ENCODE data around the gene ITFG1.

DNA sequence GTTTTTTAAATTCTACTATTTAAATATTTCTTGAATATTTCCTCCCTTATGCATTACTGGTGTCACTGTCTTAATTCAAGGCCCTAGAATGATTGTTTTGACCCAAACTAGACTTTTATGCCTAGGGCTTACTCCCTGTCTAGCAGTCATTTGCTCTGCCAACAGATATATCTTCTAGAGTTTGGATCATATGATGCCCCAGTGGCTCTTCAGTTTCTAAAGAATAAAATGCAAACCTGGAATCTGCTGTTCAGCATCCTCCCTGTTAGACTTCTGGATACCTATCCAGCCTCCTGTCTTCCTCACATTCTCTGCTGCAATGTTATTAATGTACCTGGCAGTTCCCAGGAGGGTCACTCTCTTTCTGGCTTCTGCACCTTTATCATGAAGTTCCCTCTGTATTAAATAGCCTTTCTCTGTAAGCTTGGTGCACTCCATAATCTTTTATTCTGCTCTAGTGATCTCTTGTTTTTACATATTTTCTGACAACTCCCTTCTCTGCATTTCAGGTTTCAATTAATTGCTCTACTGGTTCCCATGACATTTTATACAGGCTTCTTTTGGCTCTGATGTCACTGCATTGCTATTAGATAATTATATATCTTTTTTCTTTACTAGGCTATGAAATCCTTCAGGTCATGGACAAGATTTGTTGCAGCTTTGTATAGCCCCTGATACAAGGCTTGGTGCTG is 15.9 kb upstream of the ITFG1 start:
- TF ChIP-seq MYC (IDR thresholded peaks at IDR 0.05; ENCODE audit: low read depth, low read length) (no peak), MYC (CRISPR knock-in tag; IDR thresholded peaks at IDR 0.05; ENCODE audit: borderline replicate concordance, low read depth) (no peak), NCOA2 (IDR thresholded peaks at IDR 0.05; ENCODE audit: partially characterized antibody in 2 of 2) (no peak), TCF7 (IDR thresholded peaks at IDR 0.05; ENCODE audit: borderline replicate concordance) (no peak), MAZ (CRISPR knock-in tag; conservative IDR thresholded peaks at IDR 0.05 in 1 of 2, IDR thresholded peaks at IDR 0.05 in 1 of 2) (no peak), KDM4B (IDR thresholded peaks at IDR 0.05; ENCODE audit: borderline replicate concordance in 2 of 2, low read depth in 1 of 2) (no peak), ZNF263 (CRISPR knock-in tag; IDR thresholded peaks at IDR 0.05; ENCODE audit: borderline replicate concordance) (no peak), TCFL5 (CRISPR knock-in tag; conservative IDR thresholded peaks at IDR 0.05) (no peak), SIN3A (IDR thresholded peaks at IDR 0.05; ENCODE audit: borderline replicate concordance in 2 of 2, control insufficient read depth in 1 of 2, low read depth in 2 of 2, low read length in 2 of 2) (no peak), SRSF9 (IDR thresholded peaks at IDR 0.05; ENCODE audit: borderline replicate concordance, low read depth, low read length) (no peak), EZH2 (IDR thresholded peaks at IDR 0.05; ENCODE audit: borderline replicate concordance, low read depth, low read length) (no peak), ZNF24 (IDR thresholded peaks at IDR 0.05) (no peak)
- TF ChIP-seq, protein P1, sequence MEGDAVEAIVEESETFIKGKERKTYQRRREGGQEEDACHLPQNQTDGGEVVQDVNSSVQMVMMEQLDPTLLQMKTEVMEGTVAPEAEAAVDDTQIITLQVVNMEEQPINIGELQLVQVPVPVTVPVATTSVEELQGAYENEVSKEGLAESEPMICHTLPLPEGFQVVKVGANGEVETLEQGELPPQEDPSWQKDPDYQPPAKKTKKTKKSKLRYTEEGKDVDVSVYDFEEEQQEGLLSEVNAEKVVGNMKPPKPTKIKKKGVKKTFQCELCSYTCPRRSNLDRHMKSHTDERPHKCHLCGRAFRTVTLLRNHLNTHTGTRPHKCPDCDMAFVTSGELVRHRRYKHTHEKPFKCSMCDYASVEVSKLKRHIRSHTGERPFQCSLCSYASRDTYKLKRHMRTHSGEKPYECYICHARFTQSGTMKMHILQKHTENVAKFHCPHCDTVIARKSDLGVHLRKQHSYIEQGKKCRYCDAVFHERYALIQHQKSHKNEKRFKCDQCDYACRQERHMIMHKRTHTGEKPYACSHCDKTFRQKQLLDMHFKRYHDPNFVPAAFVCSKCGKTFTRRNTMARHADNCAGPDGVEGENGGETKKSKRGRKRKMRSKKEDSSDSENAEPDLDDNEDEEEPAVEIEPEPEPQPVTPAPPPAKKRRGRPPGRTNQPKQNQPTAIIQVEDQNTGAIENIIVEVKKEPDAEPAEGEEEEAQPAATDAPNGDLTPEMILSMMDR (IDR thresholded peaks at IDR 0.05 in 2 of 3, conservative IDR thresholded peaks at IDR 0.05 in 1 of 3; ENCODE audit: insufficient read depth in 2 of 3, low read depth in 1 of 3, low read length in 3 of 3), result no peak
- TF ChIP-seq, protein P2, sequence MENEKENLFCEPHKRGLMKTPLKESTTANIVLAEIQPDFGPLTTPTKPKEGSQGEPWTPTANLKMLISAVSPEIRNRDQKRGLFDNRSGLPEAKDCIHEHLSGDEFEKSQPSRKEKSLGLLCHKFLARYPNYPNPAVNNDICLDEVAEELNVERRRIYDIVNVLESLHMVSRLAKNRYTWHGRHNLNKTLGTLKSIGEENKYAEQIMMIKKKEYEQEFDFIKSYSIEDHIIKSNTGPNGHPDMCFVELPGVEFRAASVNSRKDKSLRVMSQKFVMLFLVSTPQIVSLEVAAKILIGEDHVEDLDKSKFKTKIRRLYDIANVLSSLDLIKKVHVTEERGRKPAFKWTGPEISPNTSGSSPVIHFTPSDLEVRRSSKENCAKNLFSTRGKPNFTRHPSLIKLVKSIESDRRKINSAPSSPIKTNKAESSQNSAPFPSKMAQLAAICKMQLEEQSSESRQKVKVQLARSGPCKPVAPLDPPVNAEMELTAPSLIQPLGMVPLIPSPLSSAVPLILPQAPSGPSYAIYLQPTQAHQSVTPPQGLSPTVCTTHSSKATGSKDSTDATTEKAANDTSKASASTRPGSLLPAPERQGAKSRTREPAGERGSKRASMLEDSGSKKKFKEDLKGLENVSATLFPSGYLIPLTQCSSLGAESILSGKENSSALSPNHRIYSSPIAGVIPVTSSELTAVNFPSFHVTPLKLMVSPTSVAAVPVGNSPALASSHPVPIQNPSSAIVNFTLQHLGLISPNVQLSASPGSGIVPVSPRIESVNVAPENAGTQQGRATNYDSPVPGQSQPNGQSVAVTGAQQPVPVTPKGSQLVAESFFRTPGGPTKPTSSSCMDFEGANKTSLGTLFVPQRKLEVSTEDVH (IDR thresholded peaks at IDR 0.05; ENCODE audit: low read depth, partially characterized antibody), result no peak
